ENCODE measurements around the gene SLC4A1AP.

The SLC4A1AP gene

DNA sequence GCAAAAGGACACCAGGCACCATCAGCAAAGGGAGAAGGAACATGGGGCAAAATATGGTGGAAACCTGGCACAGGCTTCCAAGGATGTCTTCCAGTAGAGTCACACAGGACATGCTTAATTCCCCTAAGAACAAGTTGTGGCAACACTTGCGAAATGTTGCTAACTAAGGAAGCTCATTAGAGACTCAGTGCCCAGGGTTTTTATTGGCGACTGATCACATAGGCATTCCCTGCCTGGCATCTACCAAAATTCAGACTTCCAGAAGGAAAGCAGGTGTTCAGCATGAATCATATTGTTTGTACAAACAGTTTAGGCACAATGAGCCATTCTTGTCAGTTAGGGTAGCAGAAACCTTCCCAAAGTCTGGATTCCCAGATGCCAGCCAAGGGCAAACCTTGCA, 25.7 kb downstream of the SLC4A1AP start:
- H3K4me3 ChIP-seq (ENCODE audit: low read depth, low read length): no peak overlapping the region
- DNase-seq (ENCODE audit: low read depth): no peak

DNA sequence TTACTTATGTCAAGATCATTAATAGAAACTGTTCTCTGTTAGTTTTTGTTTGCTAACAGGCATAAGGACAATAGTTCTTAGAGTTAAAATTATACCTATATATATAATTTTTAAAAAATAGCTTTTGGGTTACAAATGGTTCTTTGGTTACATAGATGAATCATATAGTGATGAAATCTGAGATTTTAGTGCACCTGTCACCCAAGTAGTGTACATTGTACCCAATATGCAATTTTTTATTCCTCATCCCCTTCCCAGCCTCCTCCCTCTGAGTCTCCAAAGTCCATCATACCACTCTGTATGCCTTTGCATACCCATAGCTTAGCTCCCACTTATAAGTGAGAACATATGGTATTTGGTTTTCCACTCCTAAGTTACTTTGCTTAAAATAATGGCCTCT, 26.4 kb downstream of the SLC4A1AP start:
- H3K4me3 ChIP-seq (ENCODE audit: low read depth, low read length): no peak overlapping the region
- DNase-seq (ENCODE audit: low read depth): no peak

GRCh38 chr2:27697660-27698059, 34.0 kb downstream of the SLC4A1AP start:
- DNase-seq (ENCODE audit: low read depth): no peak

GRCh38 chr2:27701676-27702075, 38.0 kb downstream of the SLC4A1AP start:
- DNase-seq (ENCODE audit: low read depth): peak; percentile 41
- no peak overlapping the region for H3K4me3 ChIP-seq (ENCODE audit: low read depth, low read length)

More at GRCh38 chr2:27697660-27698059, 34.0 kb downstream of the SLC4A1AP start:
- H3K4me3 ChIP-seq (ENCODE audit: low read depth, low read length): no peak overlapping the region

- H3K4me3 ChIP-seq (ENCODE audit: low read depth, low read length): no peak overlapping the region
Measured at GRCh38 chr2:27702302-27702701, 38.6 kb downstream of the SLC4A1AP start.

DNA sequence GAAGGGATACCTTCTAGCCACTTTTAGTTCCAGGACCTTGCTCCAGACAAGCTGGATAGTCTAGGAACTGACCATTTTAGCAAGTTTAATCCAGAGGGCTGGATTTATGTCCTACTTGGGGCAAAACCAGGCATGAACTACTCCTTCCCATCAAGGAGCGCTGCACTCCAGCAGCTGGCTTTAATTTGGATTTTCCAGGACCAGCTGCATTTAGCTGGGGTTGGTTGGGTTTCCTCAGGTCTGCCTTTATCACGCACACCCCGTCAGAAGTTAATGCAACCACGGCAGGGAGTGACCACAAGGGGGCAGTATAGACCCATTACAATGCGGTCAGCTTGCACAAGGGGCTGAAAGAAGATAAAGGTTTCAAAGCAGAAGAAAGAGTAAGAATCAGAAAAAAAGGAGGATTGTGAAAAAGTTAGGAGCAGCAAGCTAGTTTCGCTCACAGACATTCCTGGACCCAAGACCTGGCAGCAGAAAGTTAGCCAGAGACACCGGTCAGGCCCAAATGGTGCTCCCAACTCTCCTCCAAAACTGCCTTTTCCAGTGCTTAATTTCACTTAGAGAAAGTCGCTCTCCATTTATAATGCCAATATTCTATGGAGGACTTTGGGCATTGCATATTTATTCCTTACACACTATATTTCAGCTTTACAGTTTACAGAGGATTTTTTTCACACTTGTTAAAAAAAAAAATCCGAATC, 40.1 kb downstream of the SLC4A1AP start:
- DNase-seq (ENCODE audit: low read depth): peak; percentile 82
- no peak overlapping the region for H3K4me3 ChIP-seq (ENCODE audit: low read depth, low read length)

More at GRCh38 chr2:27702302-27702701, 38.6 kb downstream of the SLC4A1AP start:
- no peak for DNase-seq (ENCODE audit: low read depth)

DNA sequence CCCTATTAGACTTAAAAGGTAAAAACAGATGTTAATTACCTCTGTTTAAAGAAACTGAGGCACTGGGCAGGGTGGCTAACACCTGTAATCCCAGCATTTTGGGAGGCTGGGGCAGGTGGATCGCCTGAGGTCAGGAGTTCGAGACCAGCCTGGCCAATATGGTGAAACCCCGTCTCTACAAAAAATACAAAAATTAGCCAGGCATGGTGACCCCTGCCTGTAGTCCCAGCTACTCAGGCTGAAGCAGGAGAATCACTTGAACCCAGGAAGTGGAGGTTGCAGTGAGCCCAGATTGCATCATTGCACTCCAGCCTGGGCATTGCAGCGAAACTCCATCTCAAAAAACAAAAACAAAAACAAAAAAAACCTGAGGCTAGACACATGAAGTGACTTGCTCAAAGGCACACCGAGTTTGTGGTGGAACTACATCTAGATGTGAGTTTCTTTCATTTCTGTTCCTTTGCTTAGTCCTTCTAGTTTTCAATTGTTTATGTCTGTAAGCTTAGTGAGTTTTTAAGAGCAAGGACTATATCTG, 40.7 kb downstream of the SLC4A1AP start:
- DNase-seq (ENCODE audit: low read depth): no peak
- H3K4me3 ChIP-seq (ENCODE audit: low read depth, low read length): no peak overlapping the region

DNA sequence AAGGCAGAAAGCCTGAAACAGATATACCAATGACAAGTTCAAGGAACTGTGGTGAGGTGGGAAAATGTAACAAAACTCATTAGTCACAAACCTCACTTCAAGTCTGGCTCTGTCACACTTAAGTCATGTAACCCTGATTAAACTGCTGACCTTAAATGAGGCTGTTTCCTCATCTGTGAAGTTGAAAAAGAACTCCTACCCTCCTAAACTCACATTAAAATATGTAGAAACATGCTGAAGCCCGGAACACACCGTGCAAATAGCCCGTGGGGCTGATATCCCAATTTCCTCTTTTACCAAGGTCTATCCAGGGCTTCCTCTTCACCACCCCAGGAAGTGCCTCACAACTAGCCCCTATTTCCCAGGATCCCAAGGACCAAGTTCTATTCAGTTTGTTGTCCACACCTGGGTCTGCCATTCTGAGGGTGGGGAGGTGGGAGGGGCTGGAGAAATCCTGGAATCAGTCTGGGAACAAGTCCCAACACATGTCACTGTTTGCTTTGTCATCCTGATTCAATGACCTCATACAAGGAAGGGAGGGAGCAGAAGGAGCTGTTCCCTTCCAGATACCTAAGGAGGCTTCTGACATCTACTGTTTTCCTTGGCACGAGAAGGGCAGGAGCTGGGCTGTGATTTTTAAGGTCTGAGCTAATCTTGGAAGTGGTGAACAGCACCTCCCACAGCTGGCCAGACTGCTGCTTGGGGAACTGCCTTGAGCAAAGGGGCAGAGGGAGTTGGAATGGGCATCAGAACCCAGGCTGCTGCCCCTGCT, 42.3 kb downstream of the SLC4A1AP start:
- DNase-seq (ENCODE audit: low read depth): peak; percentile 96
- H3K4me3 ChIP-seq (ENCODE audit: low read depth, low read length): no peak overlapping the region

GRCh38 chr2:27707462-27708256, 44.0 kb downstream of the SLC4A1AP start:
- no peak for DNase-seq (ENCODE audit: low read depth)
- no peak overlapping the region for H3K4me3 ChIP-seq (ENCODE audit: low read depth, low read length)

DNA sequence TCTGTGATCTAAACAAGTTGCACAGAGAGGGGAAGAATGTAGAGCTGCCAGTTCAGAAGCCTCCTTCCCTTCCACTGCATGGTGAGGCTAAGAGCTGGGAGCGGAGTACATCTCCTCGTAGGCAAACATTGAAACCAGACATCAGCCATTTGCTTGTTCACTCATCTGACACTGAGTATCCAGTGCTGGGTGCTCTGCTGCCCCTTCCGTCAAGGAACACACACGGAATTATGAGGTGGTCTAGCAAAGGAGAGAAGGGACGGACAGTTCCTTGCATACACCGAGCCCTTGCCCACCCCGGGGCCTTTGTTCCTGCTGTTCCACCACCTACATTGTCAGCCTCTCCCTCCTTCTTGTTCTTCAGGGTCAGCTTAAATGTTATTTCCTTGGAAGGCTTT, 44.6 kb downstream of the SLC4A1AP start:
- no peak overlapping the region for H3K4me3 ChIP-seq (ENCODE audit: low read depth, low read length)
- no peak for DNase-seq (ENCODE audit: low read depth)

- H3K4me3 ChIP-seq (ENCODE audit: low read depth, low read length): no peak overlapping the region
- no peak for DNase-seq (ENCODE audit: low read depth)
Measured at GRCh38 chr2:27708666-27709065, 45.0 kb downstream of the SLC4A1AP start.

DNA sequence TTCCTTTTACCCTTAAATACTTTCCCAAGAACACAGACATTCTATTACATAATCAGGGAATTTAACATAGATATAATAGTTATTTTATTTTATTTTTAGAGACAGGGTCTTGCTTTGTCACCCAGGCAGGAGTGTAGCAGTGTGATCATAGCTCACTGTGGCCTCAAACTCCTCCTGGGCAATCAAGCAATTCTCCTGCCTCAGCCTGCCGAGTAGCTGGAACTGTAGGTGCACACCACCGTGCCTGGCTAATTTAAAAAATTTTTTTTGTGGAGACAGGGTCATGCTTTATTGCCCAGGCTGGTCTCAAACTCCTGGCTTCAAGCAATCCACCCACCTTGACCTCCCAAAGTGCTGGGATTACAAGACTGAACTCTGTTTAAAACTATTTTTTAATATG, 45.6 kb downstream of the SLC4A1AP start:
- H3K4me3 ChIP-seq (ENCODE audit: low read depth, low read length): no peak overlapping the region
- no peak for DNase-seq (ENCODE audit: low read depth)

DNA sequence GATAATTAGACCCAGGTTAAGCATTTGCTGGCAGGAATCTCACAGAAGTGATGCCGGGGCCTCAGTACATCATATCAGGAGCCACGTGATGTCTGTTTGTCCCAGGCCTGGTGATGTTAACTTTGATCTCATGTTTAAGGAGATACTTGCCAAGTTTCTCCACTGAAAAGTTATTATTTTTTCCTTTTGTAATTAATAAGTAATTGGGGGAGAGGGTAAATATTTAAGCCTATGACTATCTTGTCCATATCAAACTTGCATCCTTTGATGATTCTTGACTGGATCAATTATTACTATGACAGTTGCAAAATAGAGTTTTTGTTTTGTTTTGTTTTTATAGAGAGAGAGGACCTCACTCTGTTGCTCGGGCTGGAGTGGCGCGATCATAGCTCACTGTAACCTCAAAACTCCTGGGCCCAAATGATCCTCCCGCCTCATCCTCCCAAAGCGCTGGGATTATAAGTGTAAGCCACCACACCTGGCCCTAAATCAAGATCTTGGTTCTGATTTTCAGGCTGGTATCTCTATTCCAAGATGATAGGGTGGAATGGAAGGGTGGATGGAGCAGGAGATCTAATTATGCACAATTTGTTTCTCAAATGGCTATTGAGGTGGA, 46.4 kb downstream of the SLC4A1AP start:
- H3K4me3 ChIP-seq (ENCODE audit: low read depth, low read length): no peak overlapping the region
- no peak for DNase-seq (ENCODE audit: low read depth)

GRCh38 chr2:27710640-27711430, 47.1 kb downstream of the SLC4A1AP start:
- no peak overlapping the region for H3K4me3 ChIP-seq (ENCODE audit: low read depth, low read length)
- no peak for DNase-seq (ENCODE audit: low read depth)

- DNase-seq (ENCODE audit: low read depth): no peak
- H3K4me3 ChIP-seq (ENCODE audit: low read depth, low read length): no peak overlapping the region
Measured at GRCh38 chr2:27711804-27712203, 48.1 kb downstream of the SLC4A1AP start.

DNA sequence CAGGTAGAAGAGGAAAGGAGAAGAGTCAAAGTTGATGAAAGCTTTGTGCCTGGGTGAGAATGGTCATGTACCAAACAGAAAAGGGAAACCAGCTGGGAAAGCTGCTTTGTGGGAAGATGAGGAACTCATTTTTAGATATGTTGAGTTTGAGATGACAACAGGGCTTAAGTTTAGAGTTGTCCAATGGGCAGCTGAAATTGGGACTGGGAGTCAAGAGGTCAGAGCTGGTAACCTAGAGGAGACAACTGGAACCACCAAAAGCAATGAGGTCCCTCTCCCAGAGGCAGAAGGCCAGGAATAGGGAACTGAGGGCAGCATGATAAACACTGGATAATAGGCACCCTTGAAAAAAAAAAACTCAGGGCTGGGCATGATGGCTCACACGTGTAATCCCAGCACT, 48.8 kb downstream of the SLC4A1AP start:
- H3K4me3 ChIP-seq (ENCODE audit: low read depth, low read length): no peak overlapping the region
- no peak for DNase-seq (ENCODE audit: low read depth)

- H3K4me3 ChIP-seq (ENCODE audit: low read depth, low read length): no peak overlapping the region
- DNase-seq (ENCODE audit: low read depth): no peak
Measured at GRCh38 chr2:27713201-27713600, 49.5 kb downstream of the SLC4A1AP start.

GRCh38 chr2:27714053-27714452, 50.4 kb downstream of the SLC4A1AP start:
- no peak overlapping the region for H3K4me3 ChIP-seq (ENCODE audit: low read depth, low read length)
- DNase-seq (ENCODE audit: low read depth): no peak

GRCh38 chr2:27714851-27715291, 51.2 kb downstream of the SLC4A1AP start:
- peak overlapping the region; percentile 29 for H3K4me3 ChIP-seq (ENCODE audit: low read depth, low read length)
- no peak for DNase-seq (ENCODE audit: low read depth)
